ENCODE data around the gene NPHP4. TPM values are rescaled to one million over a fixed set of nuclear protein-coding genes. Genes with fewer than 3 reads are reported as not detected.
"Not testable (repeated sequence)": the region's sequence is repeated elsewhere in the genome, so short reads cannot be mapped to it uniquely, and the experiment has no call there.

The NPHP4 gene
- total and polyA plus RNA-seq, 10 of the 15 experiments (the other 5 are each of a cell fraction or from before 2014, with no cell fraction given): 0.16 to 10.5 (median 3.1) TPM

DNA sequence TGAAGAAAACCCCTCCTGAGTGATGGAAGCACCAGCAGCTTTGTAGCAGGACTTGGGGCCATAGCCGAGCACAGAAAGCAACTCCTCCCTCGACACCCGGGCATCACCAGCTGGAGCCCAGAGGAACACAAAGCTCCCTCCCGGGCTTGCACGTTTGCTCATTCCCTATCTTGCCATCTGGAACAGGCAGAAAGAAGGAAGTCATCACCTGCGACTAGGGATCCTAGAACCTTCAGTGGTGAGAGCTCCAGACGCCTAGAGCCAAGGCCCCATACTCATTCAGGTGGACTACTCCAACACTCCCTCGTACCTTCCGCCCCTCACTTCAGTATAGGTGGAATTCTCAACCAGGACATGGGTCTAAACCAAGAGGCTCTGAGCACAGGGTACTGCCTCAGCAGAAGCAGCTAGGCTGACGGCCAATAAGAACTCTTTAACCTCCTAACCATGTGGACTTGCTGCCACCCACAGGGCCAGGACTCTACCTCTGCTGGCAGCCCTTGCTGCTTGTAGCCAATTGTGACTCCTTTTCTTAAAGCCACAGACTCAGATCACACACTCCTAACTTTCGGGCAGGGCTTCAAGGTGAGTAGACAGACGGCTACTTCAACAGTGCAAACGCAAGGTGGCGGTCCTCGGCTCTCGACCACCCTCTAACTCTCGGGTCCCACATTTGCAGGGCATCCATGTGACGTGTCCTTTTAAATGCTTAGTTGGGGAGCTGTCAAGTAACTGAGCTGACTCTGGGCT lies 65.4 kb downstream of the NPHP4 start:
- TF ChIP-seq SMARCA5 (IDR thresholded peaks at IDR 0.05): no peak
- TF ChIP-seq NFXL1 (IDR thresholded peaks at IDR 0.05; ENCODE audit: borderline replicate concordance): no peak
- TF ChIP-seq STAT1 (conservative IDR thresholded peaks at IDR 0.05): no peak
- no peak for TF ChIP-seq ZNF384 (IDR thresholded peaks at IDR 0.05; ENCODE audit: borderline replicate concordance, low read depth, low read length)
- TF ChIP-seq, protein P1, sequence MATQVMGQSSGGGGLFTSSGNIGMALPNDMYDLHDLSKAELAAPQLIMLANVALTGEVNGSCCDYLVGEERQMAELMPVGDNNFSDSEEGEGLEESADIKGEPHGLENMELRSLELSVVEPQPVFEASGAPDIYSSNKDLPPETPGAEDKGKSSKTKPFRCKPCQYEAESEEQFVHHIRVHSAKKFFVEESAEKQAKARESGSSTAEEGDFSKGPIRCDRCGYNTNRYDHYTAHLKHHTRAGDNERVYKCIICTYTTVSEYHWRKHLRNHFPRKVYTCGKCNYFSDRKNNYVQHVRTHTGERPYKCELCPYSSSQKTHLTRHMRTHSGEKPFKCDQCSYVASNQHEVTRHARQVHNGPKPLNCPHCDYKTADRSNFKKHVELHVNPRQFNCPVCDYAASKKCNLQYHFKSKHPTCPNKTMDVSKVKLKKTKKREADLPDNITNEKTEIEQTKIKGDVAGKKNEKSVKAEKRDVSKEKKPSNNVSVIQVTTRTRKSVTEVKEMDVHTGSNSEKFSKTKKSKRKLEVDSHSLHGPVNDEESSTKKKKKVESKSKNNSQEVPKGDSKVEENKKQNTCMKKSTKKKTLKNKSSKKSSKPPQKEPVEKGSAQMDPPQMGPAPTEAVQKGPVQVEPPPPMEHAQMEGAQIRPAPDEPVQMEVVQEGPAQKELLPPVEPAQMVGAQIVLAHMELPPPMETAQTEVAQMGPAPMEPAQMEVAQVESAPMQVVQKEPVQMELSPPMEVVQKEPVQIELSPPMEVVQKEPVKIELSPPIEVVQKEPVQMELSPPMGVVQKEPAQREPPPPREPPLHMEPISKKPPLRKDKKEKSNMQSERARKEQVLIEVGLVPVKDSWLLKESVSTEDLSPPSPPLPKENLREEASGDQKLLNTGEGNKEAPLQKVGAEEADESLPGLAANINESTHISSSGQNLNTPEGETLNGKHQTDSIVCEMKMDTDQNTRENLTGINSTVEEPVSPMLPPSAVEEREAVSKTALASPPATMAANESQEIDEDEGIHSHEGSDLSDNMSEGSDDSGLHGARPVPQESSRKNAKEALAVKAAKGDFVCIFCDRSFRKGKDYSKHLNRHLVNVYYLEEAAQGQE (IDR thresholded peaks at IDR 0.05; ENCODE audit: low read depth, low read length): no peak
- TF ChIP-seq ZNF207 (IDR thresholded peaks at IDR 0.05; ENCODE audit: borderline replicate concordance): no peak
- no peak for TF ChIP-seq HCFC1 (IDR thresholded peaks at IDR 0.05; ENCODE audit: low read length)
- no peak for ATAC-seq
- H3K9ac ChIP-seq (ENCODE audit: control insufficient read depth, insufficient read depth, low read length): no peak overlapping the region
- H3K36me3 ChIP-seq (ENCODE audit: control insufficient read depth in 2 of 2, insufficient read depth in 2 of 2, low read length in 1 of 2): no peaks in the 10 kb centered on the region; a peak in 1 of 4 replicates
- no peak for FAIRE-seq
- H3K9me3 ChIP-seq (replicated peaks; ENCODE audit: control insufficient read depth, insufficient read depth, low read length): no peaks in the 10 kb centered on the region
- no peaks in the 10 kb centered on the region for H3K79me2 ChIP-seq (ENCODE audit: control insufficient read depth, insufficient read depth, low read length)
- in situ Hi-C loops (cut with MboI) (no loop called here), intact Hi-C loops (cut with micrococcal nuclease; ENCODE audit: unreplicated experiment) (no loop called here)
- no peaks in the 10 kb centered on the region for H4K20me1 ChIP-seq (ENCODE audit: control insufficient read depth, insufficient read depth)
- no peak overlapping the region for H2AFZ ChIP-seq (ENCODE audit: control insufficient read depth, low read depth, low read length)
- no TSS peak for BruUV-seq (replicated peaks)
- H3K4me3 ChIP-seq: no peak overlapping the region
- RAD21 ChIA-PET (ENCODE audit: unreplicated experiment): no interaction called here
- POLR2A ChIA-PET: no interaction called here
- SMC1A ChIA-PET (ENCODE audit: uncharacterized antibody, unreplicated experiment): no interaction called here
- no peak overlapping the region for H3K27ac ChIP-seq (ENCODE audit: control insufficient read depth, insufficient read depth)
- H3K4me1 ChIP-seq (ENCODE audit: control insufficient read depth, insufficient read depth, low read length): no peaks in the 10 kb centered on the region
- CTCF ChIA-PET: interaction anchor here (1.8 kb wide), 1 partner anchor 11 kb away, joined by 4 read pairs; no protein-coding TSS in a partner anchor
- H3K4me2 ChIP-seq (ENCODE audit: control insufficient read depth, insufficient read depth): no peak overlapping the region
- H3K27me3 ChIP-seq (replicated peaks in 1 of 2; ENCODE audit: control insufficient read depth in 2 of 2, insufficient read depth in 2 of 2, low read length in 1 of 2): no peaks in the 10 kb centered on the region
- 92% methylated on average over 18 of the region's 18 CpGs for WGBS (ENCODE audit: insufficient coverage, insufficient replicate concordance, low lambda C conversion rate, missing lambda C conversion rate)
- no peak for DNase-seq (ENCODE audit: low read depth, low spot score)

DNA sequence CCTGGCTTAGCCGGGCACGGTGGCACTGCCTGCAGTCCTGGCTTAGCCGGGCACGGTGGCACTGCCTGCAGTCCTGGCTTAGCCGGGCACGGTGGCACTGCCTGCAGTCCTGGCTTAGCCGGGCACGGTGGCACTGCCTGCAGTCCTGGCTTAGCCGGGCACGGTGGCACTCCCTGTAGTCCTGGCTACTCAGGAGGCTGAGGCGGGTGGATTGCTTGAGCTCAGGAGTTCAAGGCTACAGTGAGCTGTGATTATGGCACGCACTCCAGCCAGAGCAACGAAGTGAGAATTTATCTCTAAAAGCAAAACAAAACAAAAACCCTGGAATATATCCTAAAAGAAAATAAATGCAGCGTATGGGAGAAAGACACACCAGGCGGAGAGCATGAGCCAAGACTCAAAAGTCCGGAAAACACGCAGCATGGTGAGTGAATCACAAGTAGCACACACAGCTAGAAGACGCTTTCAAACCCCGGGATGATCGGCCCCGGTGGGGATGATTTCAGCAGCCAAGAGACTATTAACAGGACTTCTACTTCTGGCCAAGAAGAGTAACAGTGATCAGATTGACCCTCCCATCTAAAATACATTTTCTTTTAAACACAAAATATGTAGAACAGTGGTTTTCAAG lies 69.4 kb downstream of the NPHP4 start:
- H2AFZ ChIP-seq (ENCODE audit: control insufficient read depth, low read depth, low read length); H3K9me3 ChIP-seq (replicated peaks; ENCODE audit: control insufficient read depth, insufficient read depth, low read length); H3K27me3 ChIP-seq (replicated peaks in 1 of 2; ENCODE audit: control insufficient read depth in 2 of 2, insufficient read depth in 2 of 2, low read length in 1 of 2); H3K4me3 ChIP-seq; BruUV-seq (replicated peaks); in situ Hi-C loops (cut with MboI); ATAC-seq; POLR2A ChIA-PET; H3K36me3 ChIP-seq (ENCODE audit: control insufficient read depth in 2 of 2, insufficient read depth in 2 of 2, low read length in 1 of 2); DNase-seq (ENCODE audit: low read depth, low spot score); H4K20me1 ChIP-seq (ENCODE audit: control insufficient read depth, insufficient read depth); H3K4me2 ChIP-seq (ENCODE audit: control insufficient read depth, insufficient read depth); CTCF ChIA-PET; RAD21 ChIA-PET (ENCODE audit: unreplicated experiment); H3K27ac ChIP-seq (ENCODE audit: control insufficient read depth, insufficient read depth); H3K9ac ChIP-seq (ENCODE audit: control insufficient read depth, insufficient read depth, low read length); SMC1A ChIA-PET (ENCODE audit: uncharacterized antibody, unreplicated experiment); H3K4me1 ChIP-seq (ENCODE audit: control insufficient read depth, insufficient read depth, low read length); intact Hi-C loops (cut with micrococcal nuclease; ENCODE audit: unreplicated experiment); FAIRE-seq; H3K79me2 ChIP-seq (ENCODE audit: control insufficient read depth, insufficient read depth, low read length): not testable (repeated sequence)
- WGBS (ENCODE audit: insufficient coverage, insufficient replicate concordance, low lambda C conversion rate, missing lambda C conversion rate): 97% methylated on average over 20 of the region's 21 CpGs

Measured in GM12878 (cell line).